Nephron (organoid): Measurements from ENCODE around the gene CENPP.

Experiments
- H3K27ac Mint-ChIP-seq, 3 experiments: 2 replicates each; pipeline ENCODE4 v1.8.0; 2020; ENCODE audit warnings: mixed read lengths in 3 of 3, mild to moderate bottlenecking in 2 of 3, moderate library complexity in 1 of 3
- H3K27me3 Mint-ChIP-seq: 2 replicates; pipeline ENCODE4 v1.8.0; 2021; ENCODE audit warnings: low read depth, mild to moderate bottlenecking, moderate library complexity, mixed read lengths
- H3K36me3 Mint-ChIP-seq: 2 replicates; pipeline ENCODE4 v1.8.0; 2020; ENCODE audit warnings: low read depth, mixed read lengths
- H3K4me1 Mint-ChIP-seq: 2 replicates; pipeline ENCODE4 v1.8.0; 2020; ENCODE audit warnings: mixed read lengths
- H3K4me3 Mint-ChIP-seq, 3 experiments: 2 replicates each; pipeline ENCODE4 v1.8.0; 2020; ENCODE audit warnings: mild to moderate bottlenecking in 3 of 3, mixed read lengths in 3 of 3, moderate library complexity in 2 of 3
- H3K9me3 Mint-ChIP-seq: 2 replicates; pipeline ENCODE4 v1.8.0; 2020; ENCODE audit warnings: mixed read lengths
- TF ChIP-seq, protein P1 (sequence below), 3 experiments: fragments of 200-600 bp; sonication (generic); IDR thresholded peaks; one replicate each; pipeline ENCODE4 v1.5.0; 2021; ENCODE audit warnings: antibody characterized with exemption in 3 of 3; ENCODE audit not compliant: unreplicated experiment in 3 of 3

CENPP gene

GRCh38 chr9:92603100-92603499 is 277.3 kb downstream of the CENPP start:
- H3K4me3 Mint-ChIP-seq = no peak overlapping the region
- no peak overlapping the region for H3K27ac Mint-ChIP-seq
- peaks cover 38% of the 10 kb centered on the region for H3K4me1 Mint-ChIP-seq
- H3K9me3 Mint-ChIP-seq = peaks cover 24% of the 10 kb centered on the region
- TF ChIP-seq, protein P1, sequence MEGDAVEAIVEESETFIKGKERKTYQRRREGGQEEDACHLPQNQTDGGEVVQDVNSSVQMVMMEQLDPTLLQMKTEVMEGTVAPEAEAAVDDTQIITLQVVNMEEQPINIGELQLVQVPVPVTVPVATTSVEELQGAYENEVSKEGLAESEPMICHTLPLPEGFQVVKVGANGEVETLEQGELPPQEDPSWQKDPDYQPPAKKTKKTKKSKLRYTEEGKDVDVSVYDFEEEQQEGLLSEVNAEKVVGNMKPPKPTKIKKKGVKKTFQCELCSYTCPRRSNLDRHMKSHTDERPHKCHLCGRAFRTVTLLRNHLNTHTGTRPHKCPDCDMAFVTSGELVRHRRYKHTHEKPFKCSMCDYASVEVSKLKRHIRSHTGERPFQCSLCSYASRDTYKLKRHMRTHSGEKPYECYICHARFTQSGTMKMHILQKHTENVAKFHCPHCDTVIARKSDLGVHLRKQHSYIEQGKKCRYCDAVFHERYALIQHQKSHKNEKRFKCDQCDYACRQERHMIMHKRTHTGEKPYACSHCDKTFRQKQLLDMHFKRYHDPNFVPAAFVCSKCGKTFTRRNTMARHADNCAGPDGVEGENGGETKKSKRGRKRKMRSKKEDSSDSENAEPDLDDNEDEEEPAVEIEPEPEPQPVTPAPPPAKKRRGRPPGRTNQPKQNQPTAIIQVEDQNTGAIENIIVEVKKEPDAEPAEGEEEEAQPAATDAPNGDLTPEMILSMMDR (IDR thresholded peaks at IDR 0.05; ENCODE audit: unreplicated experiment in 3 of 3) = no peak
- H3K36me3 Mint-ChIP-seq = peaks cover 4% of the 10 kb centered on the region
- H3K27me3 Mint-ChIP-seq = no peaks in the 10 kb centered on the region

DNA sequence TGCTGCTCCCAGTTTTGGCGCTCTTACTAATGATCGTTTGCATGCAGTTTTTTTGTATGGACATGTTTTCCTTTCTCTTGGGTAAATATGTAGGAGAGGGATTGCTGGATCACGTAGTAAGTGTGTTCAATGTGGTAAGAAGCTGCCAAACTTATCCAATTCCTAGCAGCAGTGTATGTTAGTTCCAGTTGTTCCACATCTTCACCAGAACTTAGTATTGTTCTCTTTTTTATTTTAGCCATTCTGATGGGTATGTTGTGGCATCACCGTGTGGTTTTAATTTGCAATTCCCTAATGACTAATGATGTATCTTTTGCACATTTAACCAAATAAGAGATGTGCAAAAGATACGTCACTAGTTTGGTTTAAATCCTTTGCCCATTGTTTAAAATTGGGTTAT is 278.2 kb downstream of the CENPP start:
- peaks cover 24% of the 10 kb centered on the region for H3K9me3 Mint-ChIP-seq
- peaks cover 4% of the 10 kb centered on the region for H3K36me3 Mint-ChIP-seq
- H3K27ac Mint-ChIP-seq = no peak overlapping the region
- H3K4me1 Mint-ChIP-seq = peaks cover 42% of the 10 kb centered on the region
- no peaks in the 10 kb centered on the region for H3K27me3 Mint-ChIP-seq
- no peak overlapping the region for H3K4me3 Mint-ChIP-seq
- TF ChIP-seq, protein P1 (IDR thresholded peaks at IDR 0.05; ENCODE audit: unreplicated experiment in 3 of 3) = no peak

- Mint-ChIP-seq H3K4me1 (peaks cover 40% of the 10 kb centered on the region), H3K36me3 (peaks cover 4% of the 10 kb centered on the region), H3K27me3 (no peaks in the 10 kb centered on the region), H3K9me3 (peaks cover 24% of the 10 kb centered on the region), H3K27ac (no peak overlapping the region), H3K4me3 (no peak overlapping the region)
- TF ChIP-seq, protein P1 (IDR thresholded peaks at IDR 0.05; ENCODE audit: unreplicated experiment in 3 of 3) = no peak
These were observed 279.5 kb downstream of the CENPP start for GRCh38 chr9:92605224-92605623.

GRCh38 chr9:92607088-92607487 is 281.3 kb downstream of the CENPP start:
- Mint-ChIP-seq H3K4me3 (no peak overlapping the region), H3K27ac (peak overlapping the region; percentile 70 to 83 (median 83)), H3K36me3 (peaks cover 17% of the 10 kb centered on the region), H3K27me3 (no peaks in the 10 kb centered on the region), H3K4me1 (peaks cover 35% of the 10 kb centered on the region), H3K9me3 (peaks cover 21% of the 10 kb centered on the region)
- TF ChIP-seq, protein P1 (IDR thresholded peaks at IDR 0.05; ENCODE audit: unreplicated experiment in 3 of 3) = no peak

DNA sequence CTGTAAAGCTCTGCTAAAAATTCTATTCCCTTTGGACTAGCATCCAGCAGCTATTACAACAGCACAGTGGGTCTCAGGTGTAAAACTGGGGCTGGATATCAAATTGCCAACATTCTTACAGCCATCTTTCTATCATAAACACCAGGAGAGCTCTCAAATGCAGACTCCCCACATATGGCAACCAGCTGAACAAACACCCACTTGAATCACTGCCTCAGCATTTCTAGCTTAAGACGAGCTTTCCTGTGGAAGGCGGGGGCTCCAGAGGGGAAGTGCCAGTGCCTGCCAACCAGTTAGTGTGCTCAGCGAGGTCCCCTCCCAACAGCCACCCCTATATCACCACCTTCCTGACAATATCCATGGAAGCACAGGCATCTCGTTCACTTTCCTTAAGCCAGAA is 282.0 kb downstream of the CENPP start:
- H3K36me3 Mint-ChIP-seq = peaks cover 20% of the 10 kb centered on the region
- TF ChIP-seq, protein P1 (IDR thresholded peaks at IDR 0.05; ENCODE audit: unreplicated experiment in 3 of 3) = no peak
- H3K4me3 Mint-ChIP-seq = no peak overlapping the region
- peaks cover 38% of the 10 kb centered on the region for H3K4me1 Mint-ChIP-seq
- no peaks in the 10 kb centered on the region for H3K27me3 Mint-ChIP-seq
- peaks cover 18% of the 10 kb centered on the region for H3K9me3 Mint-ChIP-seq
- peak overlapping the region; percentile 70 to 83 (median 83) for H3K27ac Mint-ChIP-seq

- TF ChIP-seq, protein P1 (IDR thresholded peaks at IDR 0.05; ENCODE audit: unreplicated experiment in 3 of 3) = no peak
- Mint-ChIP-seq H3K27ac (peak overlapping the region; percentile 70 to 83 (median 83)), H3K27me3 (no peaks in the 10 kb centered on the region), H3K4me1 (peaks cover 38% of the 10 kb centered on the region), H3K9me3 (peaks cover 15% of the 10 kb centered on the region), H3K4me3 (no peak overlapping the region), H3K36me3 (peaks cover 20% of the 10 kb centered on the region)
These were observed 282.6 kb downstream of the CENPP start for GRCh38 chr9:92608241-92608908.
